Left forelimb (tissue), 1 donor: Measurements from ENCODE around the gene ZFYVE21.
"Not testable (repeated sequence)": the region's sequence is repeated elsewhere in the genome, so short reads cannot be mapped to it uniquely, and the experiment has no call there.

Experiments
- DNase-seq: peaks from one replicate; pipeline ENCODE4 v3.0.0-alpha.2; 2018; ENCODE audit warnings: low spot score

The ZFYVE21 gene

DNA sequence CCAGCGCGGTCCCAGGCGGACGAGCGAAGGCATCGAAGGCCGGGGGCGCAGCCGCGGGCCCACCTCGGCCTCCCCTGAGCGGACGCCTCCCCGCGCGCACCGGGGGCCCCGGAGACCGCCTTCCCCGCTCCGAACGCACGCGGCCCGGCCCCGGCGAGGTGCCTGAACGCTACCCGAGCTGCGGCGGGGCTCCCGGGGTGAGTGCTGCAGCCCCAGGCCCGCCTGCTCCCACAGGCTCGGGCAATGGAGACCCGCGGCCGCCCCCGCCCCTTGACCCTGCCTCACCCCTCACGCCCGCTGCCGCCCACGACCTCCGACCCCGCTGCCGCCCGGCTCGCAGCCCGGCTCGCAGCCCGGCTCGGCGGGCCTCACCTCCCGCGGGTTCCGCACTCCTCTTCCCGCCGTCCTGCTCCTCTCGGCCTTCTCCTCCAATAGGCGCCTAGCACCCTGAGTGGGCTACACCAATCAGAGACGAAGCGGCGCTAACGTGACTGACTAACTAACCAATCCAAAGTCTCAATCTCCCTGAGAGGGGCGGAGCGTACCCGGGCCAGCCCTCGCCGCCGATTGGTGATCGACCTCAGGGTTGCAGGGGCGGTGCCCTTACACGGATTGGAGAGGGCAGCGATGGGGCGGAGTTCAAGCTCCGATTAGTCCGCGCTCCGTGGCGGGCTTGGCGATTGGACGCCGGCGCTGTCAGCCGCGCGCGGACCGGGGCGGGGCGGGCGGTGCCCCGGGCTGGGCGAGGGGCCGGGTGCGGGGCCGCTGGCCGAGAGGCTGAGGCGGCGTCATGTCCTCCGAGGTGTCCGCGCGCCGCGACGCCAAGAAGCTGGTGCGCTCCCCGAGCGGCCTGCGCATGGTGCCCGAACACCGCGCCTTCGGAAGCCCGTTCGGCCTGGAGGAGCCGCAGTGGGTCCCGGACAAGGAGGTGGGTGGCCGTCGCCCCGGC is at the start of gene ZFYVE21, which contains the start of gene XRCC3:
Gene ZFYVE21 (plus strand): TSS at position 759 of the 949 bp plus-strand sequence. CDS start 32 bp downstream, at position 791.
Gene XRCC3 (minus strand): TSS at position 400 of the 949 bp plus-strand sequence. CDS start 4,364 bp downstream, outside the sequence.
- peak; percentile 100 for DNase-seq

- DNase-seq = no peak
Measured at GRCh38 chr14:103667671-103668070, 47.9 kb upstream of the ZFYVE21 start.

GRCh38 chr14:103668117-103668516 is 47.5 kb upstream of the ZFYVE21 start:
- no peak for DNase-seq

- no peak for DNase-seq
Measured at GRCh38 chr14:103669370-103669769, 46.2 kb upstream of the ZFYVE21 start.

DNA sequence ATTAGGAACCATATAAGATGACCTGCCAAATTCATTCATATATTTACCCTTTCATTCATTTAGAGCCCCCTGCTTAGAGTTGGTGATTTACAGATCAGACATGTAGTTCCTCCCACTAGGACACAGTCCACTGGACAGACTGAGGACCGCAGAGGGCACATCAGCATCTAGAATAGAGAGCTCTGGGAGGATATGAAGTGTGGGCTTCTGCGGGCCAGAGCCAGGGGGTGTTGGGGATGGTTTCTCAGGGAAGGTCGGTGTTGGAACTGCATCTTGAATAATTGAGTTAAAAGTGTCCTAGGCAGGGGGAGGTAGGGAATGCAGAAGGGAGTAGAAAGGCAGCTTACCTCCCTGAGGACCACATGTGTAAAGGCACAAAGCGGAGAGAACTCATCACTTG is 43.7 kb upstream of the ZFYVE21 start:
- no peak for DNase-seq

DNA sequence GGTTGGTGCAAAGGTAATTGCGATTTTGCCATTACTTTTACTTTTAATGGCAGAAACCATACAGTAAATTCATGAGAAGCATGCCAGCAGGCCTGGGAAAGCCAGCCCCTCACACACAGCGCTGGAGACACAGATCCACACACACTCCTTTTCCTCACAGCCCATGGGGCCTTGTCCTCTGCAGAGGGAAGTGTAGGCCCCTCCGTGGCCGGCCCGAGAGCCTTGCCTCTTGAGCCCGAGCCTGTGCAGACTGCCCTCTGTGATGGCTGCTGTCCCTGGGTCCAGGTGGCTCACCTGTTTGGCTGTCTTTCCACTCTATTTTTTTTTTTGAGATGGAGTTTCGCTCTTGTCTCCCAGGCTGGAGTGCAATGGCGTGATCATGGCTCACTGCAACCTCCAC is 39.7 kb upstream of the ZFYVE21 start:
- no peak for DNase-seq

GRCh38 chr14:103676881-103677675 is 38.5 kb upstream of the ZFYVE21 start:
- no peak for DNase-seq

DNA sequence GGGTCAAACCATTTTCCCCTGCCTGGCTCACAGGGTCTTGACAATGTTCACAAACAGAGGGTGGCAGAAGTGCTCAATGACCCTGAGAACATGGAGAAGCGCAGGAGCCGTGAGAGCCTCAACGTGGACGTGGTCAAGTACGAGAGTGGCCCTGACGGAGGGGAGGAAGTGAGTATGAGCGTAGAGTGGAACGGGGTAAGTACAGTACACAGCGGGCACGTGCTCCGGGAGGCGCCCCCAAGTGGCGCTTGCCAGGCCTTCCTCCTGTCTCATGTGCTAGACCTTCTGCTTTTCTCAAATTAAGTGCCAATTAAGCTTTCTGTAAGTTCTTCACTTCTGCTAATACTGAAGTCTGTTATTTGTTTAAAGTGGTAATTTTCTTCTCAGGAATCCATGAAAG is 36.3 kb upstream of the ZFYVE21 start:
- DNase-seq = no peak

DNA sequence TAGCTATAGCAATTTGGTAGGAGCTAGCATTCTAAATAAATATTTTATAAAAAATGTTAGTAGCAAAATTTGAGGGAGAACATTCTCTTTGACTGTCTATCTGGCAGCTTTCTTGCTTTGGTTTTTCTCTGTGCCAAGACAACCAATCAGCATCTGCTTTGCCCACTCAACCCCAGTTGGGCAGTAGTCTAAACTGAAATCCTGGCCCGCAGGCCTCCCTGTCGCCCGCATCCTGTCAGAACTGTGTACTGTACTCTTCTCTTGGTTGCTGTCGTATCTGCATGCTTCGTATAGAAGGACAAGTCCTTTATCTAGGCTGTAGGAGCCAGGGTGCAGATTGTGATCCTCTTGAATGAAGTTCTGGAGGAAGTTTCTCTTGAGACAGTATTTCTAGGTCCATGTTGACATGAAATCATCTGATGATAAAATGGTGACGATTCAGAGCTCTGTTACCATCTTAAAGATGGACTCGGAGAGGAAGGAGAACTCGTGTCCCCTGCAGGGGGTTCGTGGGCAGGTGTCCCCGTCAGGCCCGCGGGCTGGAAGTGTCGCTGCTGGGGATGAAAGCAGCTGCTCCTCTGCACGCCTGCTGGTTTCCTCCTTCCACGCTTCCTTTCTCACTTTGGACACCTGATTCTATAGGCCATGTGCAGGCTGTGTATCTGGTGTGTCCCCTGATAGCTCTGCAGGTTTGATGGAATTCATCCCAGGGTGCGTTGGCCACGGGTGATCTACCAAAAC is 34.9 kb upstream of the ZFYVE21 start:
- DNase-seq = no peak

- DNase-seq = no peak
Measured at GRCh38 chr14:103683139-103683538, 32.5 kb upstream of the ZFYVE21 start.

- no peak for DNase-seq
Measured at GRCh38 chr14:103684471-103684870, 31.1 kb upstream of the ZFYVE21 start.

- DNase-seq = no peak
Measured at GRCh38 chr14:103684871-103685270, 30.7 kb upstream of the ZFYVE21 start.

GRCh38 chr14:103685276-103686211 is 30.1 kb upstream of the ZFYVE21 start:
- no peak for DNase-seq

- DNase-seq = no peak
Measured at GRCh38 chr14:103686831-103687485, 28.7 kb upstream of the ZFYVE21 start.

DNA sequence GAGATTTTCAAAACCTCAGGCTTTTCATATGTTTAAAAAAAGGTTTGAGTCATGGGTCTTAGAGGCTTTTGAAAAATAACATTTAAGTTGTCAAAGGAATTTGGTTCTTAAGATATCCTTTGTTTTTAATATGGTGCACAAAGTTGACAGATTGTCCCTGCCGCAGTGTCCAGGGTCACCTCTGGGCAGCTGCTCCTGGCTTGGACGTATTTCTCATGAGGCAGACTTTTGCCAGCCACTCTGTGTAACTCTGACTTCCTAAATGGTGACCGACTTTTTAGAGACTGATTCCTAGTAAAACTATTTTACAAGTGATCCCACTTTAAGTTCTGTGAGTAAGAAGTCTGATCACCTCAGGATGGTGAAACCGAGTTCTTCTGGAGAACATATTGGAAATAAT is 27.9 kb upstream of the ZFYVE21 start:
- DNase-seq = no peak

DNA sequence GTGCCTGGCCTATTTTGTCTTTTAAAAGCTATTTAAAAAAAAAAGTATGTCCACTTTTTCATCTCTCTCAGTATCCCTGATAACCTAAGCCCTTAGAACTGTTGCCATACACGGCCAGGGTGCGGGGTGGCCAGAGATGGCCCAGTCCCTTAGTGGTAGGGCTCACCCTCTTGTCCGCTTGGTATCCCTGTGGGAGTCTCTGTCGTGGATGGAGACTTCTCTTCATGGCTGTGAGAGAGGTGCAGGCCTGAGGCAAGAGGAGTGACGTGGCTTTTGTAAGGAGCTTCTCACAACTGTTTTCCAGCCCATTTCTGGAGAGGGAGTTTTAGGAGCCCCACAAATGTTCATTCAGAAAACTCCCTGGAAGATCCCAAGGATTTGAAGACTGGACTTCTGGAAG is 27.2 kb upstream of the ZFYVE21 start:
- DNase-seq = no peak

GRCh38 chr14:103688906-103689902 is 26.4 kb upstream of the ZFYVE21 start:
- no peak for DNase-seq

DNA sequence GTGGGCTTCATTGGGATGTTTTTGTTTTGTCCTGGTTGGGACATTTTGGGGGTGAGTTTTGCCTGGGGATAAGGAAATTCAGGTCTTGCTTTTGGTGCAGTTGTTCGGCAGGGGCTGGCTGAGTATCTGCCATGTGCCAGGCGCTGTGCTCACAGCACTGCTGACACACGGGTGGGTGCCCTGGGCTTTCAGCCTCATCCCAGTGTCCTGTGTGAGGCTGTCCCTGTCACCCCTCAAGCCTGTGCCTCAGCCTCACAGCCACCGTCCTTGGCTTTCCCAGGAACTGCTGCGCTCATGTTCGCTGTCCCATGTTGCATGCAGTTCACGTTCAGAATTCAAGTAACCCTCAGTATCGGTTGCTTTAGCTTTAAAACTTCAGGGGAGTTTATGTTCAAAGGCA is 25.3 kb upstream of the ZFYVE21 start:
- no peak for DNase-seq

DNA sequence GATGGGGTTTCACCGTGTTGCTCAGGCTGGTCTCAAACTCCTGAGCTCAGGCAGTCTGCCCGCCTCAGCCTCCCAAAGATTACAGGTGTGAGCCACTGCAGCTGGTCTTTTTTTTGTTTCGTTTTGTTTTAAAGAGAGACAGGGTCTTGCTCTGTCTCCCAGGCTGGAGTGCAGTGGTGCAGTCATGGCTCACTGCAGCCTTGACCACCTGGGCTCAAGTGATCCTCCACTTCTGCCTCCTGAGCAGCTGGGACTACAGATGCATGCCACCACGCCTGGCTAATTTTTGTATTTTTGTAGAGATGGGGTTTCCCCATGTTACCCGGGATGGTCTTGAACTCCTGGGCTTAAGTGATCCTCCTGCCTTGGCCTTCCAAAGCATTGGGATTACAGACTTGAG is 24.0 kb upstream of the ZFYVE21 start:
- not testable (repeated sequence) for DNase-seq
